Nephron (organoid): ENCODE data around the gene TMEM63A.

ENCODE experiments used
- H3K27ac Mint-ChIP-seq, 3 experiments: 2 replicates each; pipeline ENCODE4 v1.8.0; 2020; ENCODE audit warnings: mixed read lengths in 3 of 3, mild to moderate bottlenecking in 2 of 3, moderate library complexity in 1 of 3
- H3K27me3 Mint-ChIP-seq: 2 replicates; pipeline ENCODE4 v1.8.0; 2021; ENCODE audit warnings: low read depth, mild to moderate bottlenecking, moderate library complexity, mixed read lengths
- H3K36me3 Mint-ChIP-seq: 2 replicates; pipeline ENCODE4 v1.8.0; 2020; ENCODE audit warnings: low read depth, mixed read lengths
- H3K4me1 Mint-ChIP-seq: 2 replicates; pipeline ENCODE4 v1.8.0; 2020; ENCODE audit warnings: mixed read lengths
- H3K4me3 Mint-ChIP-seq, 3 experiments: 2 replicates each; pipeline ENCODE4 v1.8.0; 2020; ENCODE audit warnings: mild to moderate bottlenecking in 3 of 3, mixed read lengths in 3 of 3, moderate library complexity in 2 of 3
- H3K9me3 Mint-ChIP-seq: 2 replicates; pipeline ENCODE4 v1.8.0; 2020; ENCODE audit warnings: mixed read lengths
- TF ChIP-seq, protein P1 (sequence below), 3 experiments: fragments of 200-600 bp; sonication (generic); IDR thresholded peaks; one replicate each; pipeline ENCODE4 v1.5.0; 2021; ENCODE audit warnings: antibody characterized with exemption in 3 of 3; ENCODE audit not compliant: unreplicated experiment in 3 of 3

Gene TMEM63A

DNA sequence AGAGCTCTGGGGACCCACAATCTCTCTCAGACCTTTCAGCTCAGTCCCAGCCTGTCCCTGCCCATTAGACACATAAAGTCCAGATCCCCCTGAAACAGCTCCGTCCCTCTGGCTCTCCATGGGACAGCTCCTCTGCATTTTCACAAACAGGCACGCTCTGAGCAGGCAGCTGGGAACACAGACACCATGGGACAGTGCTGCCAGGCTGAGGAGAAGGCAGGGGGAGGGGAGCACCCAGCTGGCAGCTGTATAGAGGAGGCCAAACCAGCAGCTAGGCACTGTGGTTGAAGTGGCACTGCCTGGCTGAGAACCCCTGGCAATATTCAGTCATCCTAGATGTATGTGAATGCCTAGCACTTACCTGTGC, 2.0 kb downstream of the TMEM63A start:
- H3K27me3 Mint-ChIP-seq: peaks cover 2% of the 10 kb centered on the region
- TF ChIP-seq, protein P1, sequence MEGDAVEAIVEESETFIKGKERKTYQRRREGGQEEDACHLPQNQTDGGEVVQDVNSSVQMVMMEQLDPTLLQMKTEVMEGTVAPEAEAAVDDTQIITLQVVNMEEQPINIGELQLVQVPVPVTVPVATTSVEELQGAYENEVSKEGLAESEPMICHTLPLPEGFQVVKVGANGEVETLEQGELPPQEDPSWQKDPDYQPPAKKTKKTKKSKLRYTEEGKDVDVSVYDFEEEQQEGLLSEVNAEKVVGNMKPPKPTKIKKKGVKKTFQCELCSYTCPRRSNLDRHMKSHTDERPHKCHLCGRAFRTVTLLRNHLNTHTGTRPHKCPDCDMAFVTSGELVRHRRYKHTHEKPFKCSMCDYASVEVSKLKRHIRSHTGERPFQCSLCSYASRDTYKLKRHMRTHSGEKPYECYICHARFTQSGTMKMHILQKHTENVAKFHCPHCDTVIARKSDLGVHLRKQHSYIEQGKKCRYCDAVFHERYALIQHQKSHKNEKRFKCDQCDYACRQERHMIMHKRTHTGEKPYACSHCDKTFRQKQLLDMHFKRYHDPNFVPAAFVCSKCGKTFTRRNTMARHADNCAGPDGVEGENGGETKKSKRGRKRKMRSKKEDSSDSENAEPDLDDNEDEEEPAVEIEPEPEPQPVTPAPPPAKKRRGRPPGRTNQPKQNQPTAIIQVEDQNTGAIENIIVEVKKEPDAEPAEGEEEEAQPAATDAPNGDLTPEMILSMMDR (IDR thresholded peaks at IDR 0.05; ENCODE audit: unreplicated experiment in 3 of 3): no peak
- peak overlapping the region; percentile 87 to 95 (median 94) for H3K4me3 Mint-ChIP-seq
- no peaks in the 10 kb centered on the region for H3K9me3 Mint-ChIP-seq
- no peaks in the 10 kb centered on the region for H3K36me3 Mint-ChIP-seq
- H3K27ac Mint-ChIP-seq: peak overlapping the region; percentile 70 to 90 (median 86)
- H3K4me1 Mint-ChIP-seq: peaks cover 45% of the 10 kb centered on the region

DNA sequence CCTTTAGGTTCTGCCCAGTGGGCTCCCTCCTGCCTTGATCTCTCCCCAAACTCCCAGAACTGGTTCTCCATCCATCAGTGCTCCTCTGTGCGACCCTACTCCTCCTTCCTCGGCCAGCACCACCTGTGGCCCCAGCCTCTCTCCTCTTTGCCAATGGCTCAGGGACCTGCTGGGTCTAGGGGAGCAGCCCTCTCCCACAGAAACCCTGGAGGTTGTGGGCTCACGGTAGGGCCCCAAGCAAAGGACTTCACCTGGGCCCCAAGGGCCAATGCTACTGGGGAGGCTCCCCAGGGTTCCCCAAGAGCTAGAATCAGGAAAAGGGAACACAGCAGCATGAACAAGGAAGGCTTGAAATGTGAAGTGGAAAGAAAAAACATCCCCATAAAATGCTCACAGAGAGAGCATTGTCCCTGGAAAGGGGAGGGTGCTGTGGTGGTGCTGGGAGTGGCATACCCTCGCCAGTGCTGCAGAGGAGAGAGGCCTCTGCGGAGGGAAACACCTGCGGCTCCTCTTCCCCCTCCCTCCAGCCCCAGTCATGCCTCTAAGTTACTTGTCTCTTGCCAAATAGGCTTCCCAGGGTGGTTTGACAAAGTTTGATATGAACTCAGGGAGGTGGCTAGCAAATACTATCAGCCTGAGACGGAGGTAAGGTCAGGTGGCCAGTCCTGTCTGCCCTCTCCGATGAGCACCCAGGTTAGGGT, 2.5 kb downstream of the TMEM63A start:
- peak overlapping the region; percentile 70 to 90 (median 86) for H3K27ac Mint-ChIP-seq
- TF ChIP-seq, protein P1 (IDR thresholded peaks at IDR 0.05; ENCODE audit: unreplicated experiment in 3 of 3): no peak

DNA sequence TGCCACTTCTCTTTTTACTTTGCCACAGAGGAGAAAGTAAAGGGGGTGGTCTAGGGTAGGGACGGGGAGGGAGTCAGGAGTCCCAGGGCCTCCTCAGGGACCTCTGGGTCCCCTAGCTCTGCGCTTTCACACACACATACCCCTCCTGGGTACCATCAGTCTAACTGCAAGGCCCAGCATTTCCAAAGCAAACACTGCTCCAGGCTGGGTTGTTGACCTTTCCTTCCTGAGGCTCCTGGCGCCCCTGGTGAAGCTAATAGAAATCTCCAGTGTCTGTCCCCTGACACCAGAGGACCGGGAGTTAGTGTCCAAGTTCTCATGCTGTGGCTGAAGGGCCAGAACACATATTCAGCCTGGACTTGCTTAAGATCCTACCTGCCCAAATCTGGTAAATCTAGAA, 3.9 kb downstream of the TMEM63A start:
- Mint-ChIP-seq H3K4me1 (peaks cover 45% of the 10 kb centered on the region), H3K4me3 (peak overlapping the region in 1 of 3 experiments; percentile 55)

More for the DNA sequence above, 2.5 kb downstream of the TMEM63A start:
- Mint-ChIP-seq H3K4me1 (peaks cover 45% of the 10 kb centered on the region), H3K27me3 (peaks cover 5% of the 10 kb centered on the region), H3K4me3 (peak overlapping the region; percentile 57 to 94 (median 87)), H3K9me3 (no peaks in the 10 kb centered on the region), H3K36me3 (no peaks in the 10 kb centered on the region)

DNA sequence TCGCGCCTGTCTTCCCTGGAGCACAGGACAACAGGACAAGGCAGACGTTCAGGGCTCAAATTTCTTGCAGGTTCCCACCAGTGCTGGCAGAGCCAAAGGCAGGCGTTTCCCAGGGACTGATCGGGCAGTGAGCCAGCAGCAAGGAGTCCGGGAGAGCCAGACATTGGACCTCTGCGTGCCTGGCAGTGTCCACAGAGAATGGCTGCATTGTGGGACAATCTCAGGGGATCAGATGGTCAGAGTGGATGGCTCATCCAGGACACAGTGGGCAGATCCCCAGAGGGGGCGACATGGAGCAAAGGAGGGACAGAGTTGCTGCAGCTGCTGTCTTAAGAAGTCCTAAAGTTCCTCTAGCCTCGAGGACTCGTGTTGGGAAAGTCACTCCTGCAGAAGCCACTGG, 4.6 kb downstream of the TMEM63A start:
- Mint-ChIP-seq H3K4me1 (peaks cover 45% of the 10 kb centered on the region), H3K27ac (peak overlapping the region; percentile 17 to 75 (median 31)), H3K9me3 (no peaks in the 10 kb centered on the region), H3K36me3 (peaks cover 7% of the 10 kb centered on the region), H3K4me3 (peak overlapping the region; percentile 39 to 62 (median 54)), H3K27me3 (peaks cover 5% of the 10 kb centered on the region)
- TF ChIP-seq, protein P1 (IDR thresholded peaks at IDR 0.05; ENCODE audit: unreplicated experiment in 3 of 3): peak; percentile 46 to 53 (median 48)

More for the DNA sequence above, 3.9 kb downstream of the TMEM63A start:
- Mint-ChIP-seq H3K27me3 (peaks cover 5% of the 10 kb centered on the region), H3K27ac (peak overlapping the region in 2 of 3 experiments; percentile 23 to 28), H3K9me3 (no peaks in the 10 kb centered on the region), H3K36me3 (peaks cover 7% of the 10 kb centered on the region)
- TF ChIP-seq, protein P1 (IDR thresholded peaks at IDR 0.05; ENCODE audit: unreplicated experiment in 3 of 3): no peak

DNA sequence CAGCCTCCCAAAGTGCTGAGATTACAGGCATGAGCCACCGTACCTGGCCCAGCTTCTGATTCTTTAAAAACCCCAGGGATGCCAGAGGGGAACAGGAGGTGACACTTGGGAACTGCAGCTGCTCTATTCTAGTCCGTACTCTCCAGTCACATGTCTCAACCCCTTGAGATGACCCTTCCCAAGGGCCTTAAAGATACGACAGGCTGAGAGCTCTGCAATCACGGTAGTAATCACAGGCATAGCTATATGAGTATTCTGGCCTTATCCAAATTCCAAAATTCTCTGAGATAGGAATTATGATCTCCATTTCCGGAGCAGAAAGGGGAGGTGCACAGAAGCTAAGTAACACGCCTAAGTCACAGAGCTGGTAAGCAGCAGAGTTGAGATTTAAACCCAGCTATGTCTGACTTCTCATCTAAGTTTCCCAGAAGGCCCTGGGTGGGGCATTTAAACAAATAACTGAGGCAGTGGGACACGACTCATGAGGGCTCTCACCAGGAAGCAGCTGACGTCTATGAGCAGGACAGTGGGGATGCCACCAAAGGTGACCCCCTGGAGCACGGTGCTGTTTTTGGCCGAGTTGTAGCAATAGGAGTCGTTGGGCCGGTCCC, 5.2 kb downstream of the TMEM63A start:
- peak overlapping the region in 1 of 3 experiments; percentile 31 for H3K27ac Mint-ChIP-seq
- peaks cover 7% of the 10 kb centered on the region for H3K36me3 Mint-ChIP-seq
- peaks cover 5% of the 10 kb centered on the region for H3K27me3 Mint-ChIP-seq
- H3K9me3 Mint-ChIP-seq: no peaks in the 10 kb centered on the region
- TF ChIP-seq, protein P1 (IDR thresholded peaks at IDR 0.05; ENCODE audit: unreplicated experiment in 3 of 3): no peak
- H3K4me3 Mint-ChIP-seq: peak overlapping the region in 1 of 3 experiments; percentile 22
- H3K4me1 Mint-ChIP-seq: peaks cover 45% of the 10 kb centered on the region
